ENCODE results near the gene RO60. TPM values are rescaled to one million over a fixed set of nuclear protein-coding genes. Genes with fewer than 3 reads are reported as not detected.

The RO60 gene
- total RNA-seq, 4 donors from 2014 or later: 137 to 185 (median 150) TPM

DNA sequence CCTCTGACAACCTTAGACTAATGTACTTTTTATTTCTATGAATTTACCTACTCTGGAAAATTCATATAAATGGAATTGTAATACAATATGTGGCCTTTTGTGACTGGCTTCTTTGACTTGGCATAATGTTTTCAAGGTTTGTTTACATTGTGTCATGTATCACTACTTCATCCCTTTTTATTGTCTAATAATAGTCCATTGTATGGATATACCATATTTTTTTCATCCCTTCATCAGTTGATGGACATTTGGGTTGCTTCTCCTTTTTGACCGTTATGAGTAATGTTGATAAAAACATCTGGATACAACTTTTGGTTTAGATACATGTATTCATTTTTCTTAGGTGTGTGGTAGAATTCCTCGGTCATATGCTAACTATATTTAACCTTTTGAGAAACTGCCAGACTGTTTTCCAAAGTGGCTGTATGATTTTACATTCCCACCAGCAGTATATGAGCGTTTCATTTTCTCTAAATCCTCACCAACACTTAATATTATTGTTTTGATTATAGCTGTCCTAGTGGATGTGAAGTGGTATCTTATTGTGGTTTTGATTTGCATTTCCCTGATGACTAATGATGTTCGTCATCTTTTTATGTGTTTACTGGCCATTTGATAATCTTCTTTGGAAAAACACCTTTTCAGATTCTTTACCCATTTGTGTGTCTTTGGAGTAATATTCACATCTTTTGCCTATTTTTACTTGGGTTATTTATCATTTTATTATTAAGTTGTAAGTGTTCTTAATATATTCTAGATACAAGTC is 3.5 kb downstream of the RO60 start:
- H3K4me1 ChIP-seq: peaks cover 12 to 74% (median 19%) of the 10 kb centered on the region in 3 donors
- 95 to 97% methylated on average over 4 of the region's 4 CpGs for WGBS, 2 donors (ENCODE audit: low coverage in 1 of 2)
- H3K9me3 ChIP-seq: no peaks in the 10 kb centered on the region
- H3K4me3 ChIP-seq: no peak overlapping the region
- no peak overlapping the region for H3K27ac ChIP-seq
- no peaks in the 10 kb centered on the region for H3K36me3 ChIP-seq
- H3K27me3 ChIP-seq: no peaks in the 10 kb centered on the region
- ATAC-seq: no peak
- no peak for TF ChIP-seq POLR2AphosphoS5 (IDR thresholded peaks at IDR 0.05)
- TF ChIP-seq, protein P1, sequence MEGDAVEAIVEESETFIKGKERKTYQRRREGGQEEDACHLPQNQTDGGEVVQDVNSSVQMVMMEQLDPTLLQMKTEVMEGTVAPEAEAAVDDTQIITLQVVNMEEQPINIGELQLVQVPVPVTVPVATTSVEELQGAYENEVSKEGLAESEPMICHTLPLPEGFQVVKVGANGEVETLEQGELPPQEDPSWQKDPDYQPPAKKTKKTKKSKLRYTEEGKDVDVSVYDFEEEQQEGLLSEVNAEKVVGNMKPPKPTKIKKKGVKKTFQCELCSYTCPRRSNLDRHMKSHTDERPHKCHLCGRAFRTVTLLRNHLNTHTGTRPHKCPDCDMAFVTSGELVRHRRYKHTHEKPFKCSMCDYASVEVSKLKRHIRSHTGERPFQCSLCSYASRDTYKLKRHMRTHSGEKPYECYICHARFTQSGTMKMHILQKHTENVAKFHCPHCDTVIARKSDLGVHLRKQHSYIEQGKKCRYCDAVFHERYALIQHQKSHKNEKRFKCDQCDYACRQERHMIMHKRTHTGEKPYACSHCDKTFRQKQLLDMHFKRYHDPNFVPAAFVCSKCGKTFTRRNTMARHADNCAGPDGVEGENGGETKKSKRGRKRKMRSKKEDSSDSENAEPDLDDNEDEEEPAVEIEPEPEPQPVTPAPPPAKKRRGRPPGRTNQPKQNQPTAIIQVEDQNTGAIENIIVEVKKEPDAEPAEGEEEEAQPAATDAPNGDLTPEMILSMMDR (IDR thresholded peaks at IDR 0.05): no peak
- TF ChIP-seq EP300 (IDR thresholded peaks at IDR 0.05): no peak
- TF ChIP-seq POLR2A (IDR thresholded peaks at IDR 0.05): no peak

GRCh38 chr1:193065954-193066353 is 6.5 kb downstream of the RO60 start:
- H3K27me3 ChIP-seq: no peaks in the 10 kb centered on the region
- peaks cover 0 to 7% of the 10 kb centered on the region in 2 donors for H3K36me3 ChIP-seq
- no peak for TF ChIP-seq POLR2AphosphoS5 (IDR thresholded peaks at IDR 0.05)
- no peak for TF ChIP-seq POLR2A (IDR thresholded peaks at IDR 0.05)
- TF ChIP-seq, protein P1 (IDR thresholded peaks at IDR 0.05): no peak
- no peak for TF ChIP-seq EP300 (IDR thresholded peaks at IDR 0.05)
- H3K4me3 ChIP-seq: no peak overlapping the region
- peaks cover 11 to 76% (median 12%) of the 10 kb centered on the region in 3 donors for H3K4me1 ChIP-seq
- no peak for ATAC-seq
- H3K27ac ChIP-seq: no peak overlapping the region
- no peaks in the 10 kb centered on the region for H3K9me3 ChIP-seq

DNA sequence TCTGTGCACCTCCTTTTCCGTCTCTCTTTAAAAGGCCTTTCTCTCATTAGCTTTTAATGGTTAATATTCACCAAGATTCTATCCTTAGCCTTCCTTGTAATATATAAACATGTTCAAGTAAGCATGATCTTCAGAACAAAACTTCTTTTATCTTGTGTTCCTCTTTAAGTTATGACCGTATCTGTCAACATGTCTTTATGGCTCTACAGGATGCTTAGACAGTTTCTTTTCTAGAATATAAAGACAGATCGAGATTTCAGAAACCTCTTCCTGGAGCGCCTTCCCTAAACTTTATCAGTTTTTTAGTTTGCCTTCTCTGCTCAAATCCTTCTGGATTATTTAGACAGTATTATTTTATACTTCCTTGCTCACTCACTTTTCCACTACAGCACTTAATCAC is 7.2 kb downstream of the RO60 start:
- no peak overlapping the region for H3K27ac ChIP-seq
- peaks cover 5 to 76% (median 9%) of the 10 kb centered on the region in 3 donors for H3K4me1 ChIP-seq
- H3K4me3 ChIP-seq: no peak overlapping the region
- no peaks in the 10 kb centered on the region for H3K9me3 ChIP-seq
- ATAC-seq: no peak
- H3K27me3 ChIP-seq: no peaks in the 10 kb centered on the region
- peaks cover 0 to 7% of the 10 kb centered on the region in 2 donors for H3K36me3 ChIP-seq
- TF ChIP-seq POLR2AphosphoS5 (IDR thresholded peaks at IDR 0.05) (no peak), EP300 (IDR thresholded peaks at IDR 0.05) (no peak), POLR2A (IDR thresholded peaks at IDR 0.05) (no peak)
- TF ChIP-seq, protein P1 (IDR thresholded peaks at IDR 0.05): no peak
- 68 to 84% methylated on average over 4 of the region's 4 CpGs for WGBS, 2 donors (ENCODE audit: low coverage in 1 of 2)

- Histone ChIP-seq H3K4me3 (no peak overlapping the region), H3K9me3 (no peaks in the 10 kb centered on the region), H3K36me3 (peaks cover 0 to 7% of the 10 kb centered on the region in 2 donors), H3K27me3 (no peaks in the 10 kb centered on the region), H3K4me1 (peaks cover 0 to 62% (median 6%) of the 10 kb centered on the region in 3 donors), H3K27ac (no peak overlapping the region)
- no peak for ATAC-seq
- TF ChIP-seq POLR2AphosphoS5 (IDR thresholded peaks at IDR 0.05) (no peak), EP300 (IDR thresholded peaks at IDR 0.05) (no peak), POLR2A (IDR thresholded peaks at IDR 0.05) (no peak)
- TF ChIP-seq, protein P1 (IDR thresholded peaks at IDR 0.05): no peak
Observed at GRCh38 chr1:193068013-193068412, 8.6 kb downstream of the RO60 start.

DNA sequence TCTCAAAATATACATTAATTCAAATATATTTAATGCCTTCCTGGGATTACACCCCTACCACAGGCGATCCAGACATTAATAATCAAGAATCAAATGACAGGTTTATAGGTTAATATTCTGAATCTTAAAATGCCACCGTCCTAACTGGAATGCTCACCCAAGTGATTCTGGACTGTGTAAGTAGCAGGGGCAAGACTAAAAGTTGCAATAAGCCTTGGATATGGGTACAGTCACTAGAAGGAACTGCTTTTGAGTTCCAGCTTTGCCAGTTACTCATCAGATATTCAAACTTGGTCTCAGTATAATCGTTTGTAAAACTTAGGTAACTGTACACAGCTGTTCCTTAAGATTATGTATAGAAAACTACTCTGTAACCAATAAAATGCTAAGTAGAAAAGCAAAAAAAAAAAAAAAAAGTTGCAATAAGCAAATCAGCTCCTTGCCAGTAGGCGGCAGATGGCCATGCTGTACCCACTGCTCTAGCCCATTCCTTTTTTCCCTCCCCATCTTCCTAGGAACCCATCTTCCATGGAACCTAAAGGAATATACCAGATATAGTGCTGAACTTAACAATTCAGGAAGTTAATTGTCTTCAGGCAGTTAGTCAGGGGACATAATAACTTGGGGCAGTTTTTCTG is 10.5 kb downstream of the RO60 start:
- TF ChIP-seq POLR2A (IDR thresholded peaks at IDR 0.05) (no peak), POLR2AphosphoS5 (IDR thresholded peaks at IDR 0.05) (no peak), EP300 (IDR thresholded peaks at IDR 0.05) (no peak)
- TF ChIP-seq, protein P1 (IDR thresholded peaks at IDR 0.05): no peak
- no peak overlapping the region for H3K4me3 ChIP-seq
- no peak for ATAC-seq
- peaks cover 0 to 7% of the 10 kb centered on the region in 2 donors for H3K36me3 ChIP-seq
- H3K27me3 ChIP-seq: no peaks in the 10 kb centered on the region
- H3K9me3 ChIP-seq: no peaks in the 10 kb centered on the region
- H3K4me1 ChIP-seq: peaks cover 0 to 49% (median 6%) of the 10 kb centered on the region in 3 donors
- WGBS, 2 donors (ENCODE audit: low coverage in 1 of 2): 77 to 86% methylated on average over 3 to 4 of the region's 4 CpGs
- no peak overlapping the region for H3K27ac ChIP-seq
